Measurements from ENCODE around the gene RALB.

DNA sequence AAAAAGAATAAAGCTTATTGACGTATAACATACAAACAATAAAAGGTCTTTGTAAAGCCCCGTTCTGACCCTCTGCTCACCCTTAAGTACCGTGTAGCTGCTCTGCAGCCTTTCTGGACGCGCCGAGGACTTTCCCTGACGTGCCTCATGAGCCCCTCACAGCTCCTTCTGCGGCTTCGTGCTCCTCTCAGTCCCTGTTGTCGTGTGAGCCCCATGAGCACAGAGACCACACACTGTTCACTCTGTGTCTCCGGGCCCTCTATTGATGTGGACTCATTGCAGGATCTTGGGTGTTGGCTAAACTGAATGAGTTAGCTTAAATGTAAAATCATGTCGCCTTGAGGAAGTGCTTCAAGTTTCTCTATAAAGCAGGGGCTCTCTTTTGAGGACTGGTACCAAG is 49.6 kb downstream of the RALB start:
- TF ChIP-seq GATA3 (IDR thresholded peaks at IDR 0.05; ENCODE audit: low read depth, low read length) (no peak), GATA2 (IDR thresholded peaks at IDR 0.05; ENCODE audit: low read depth, low read length) (no peak)

All from SH-SY5Y (cell line).